Transverse colon (tissue), 4 donors: ENCODE results near the gene ZNF236.

Experiments
- CTCF ChIP-seq, 5 experiments: fragments of 200-600 bp in 3 of 5; fragments of 450-650 bp in 2 of 5; sonication (generic) in 3 of 5; IDR thresholded peaks; 1 replicate in 2 of 5; 2 replicates in 3 of 5; pipeline ENCODE4 v1.5.1; 2016 to 2017; ENCODE audit warnings: antibody characterized with exemption in 5 of 5, inconsistent platforms in 3 of 5, mild to moderate bottlenecking in 2 of 5, moderate library complexity in 1 of 5
- POLR2A ChIP-seq: fragments of 450-650 bp; IDR thresholded peaks from one replicate; pipeline ENCODE4 v1.6.1; 2016; ENCODE audit warnings: antibody characterized with exemption, mild to moderate bottlenecking, moderate library complexity
- POLR2AphosphoS5 ChIP-seq, 3 donors: sonication (generic); formaldehyde crosslinking; IDR thresholded peaks; one replicate each; pipeline ENCODE4 v1.6.1; 2016; ENCODE audit warnings: antibody characterized with exemption in 3 of 3

GRCh38 chr18:76948345-76948744 lies 126.0 kb downstream of the ZNF236 start:
- no peak for TF ChIP-seq POLR2A
- TF ChIP-seq CTCF (IDR thresholded peaks at IDR 0.05) = no peak
- no peak for TF ChIP-seq POLR2AphosphoS5 (IDR thresholded peaks at IDR 0.05)
